Activated naive CD8-positive, alpha-beta T cell treated with anti-CD3 and anti-CD28 coated beads for 36 hours (primary cell): ENCODE data around the gene SEC14L2. TPM values are rescaled to one million over a fixed set of nuclear protein-coding genes. Genes with fewer than 3 reads are reported as not detected.

ENCODE experiments used
- DNase-seq: peaks from one replicate; pipeline ENCODE4 v3.0.0; 2021
- H3K27ac Mint-ChIP-seq: one replicate; pipeline ENCODE4 v1.8.0; 2022; ENCODE audit warnings: mild to moderate bottlenecking, moderate library complexity, mixed read lengths
- H3K27me3 Mint-ChIP-seq: one replicate; pipeline ENCODE4 v1.8.0; 2022; ENCODE audit warnings: mild to moderate bottlenecking, mixed read lengths
- H3K36me3 Mint-ChIP-seq: one replicate; pipeline ENCODE4 v1.8.0; 2021; ENCODE audit warnings: mild to moderate bottlenecking, mixed read lengths
- H3K4me1 Mint-ChIP-seq: one replicate; pipeline ENCODE4 v1.8.0; 2021; ENCODE audit warnings: mixed read lengths
- H3K4me3 Mint-ChIP-seq: one replicate; pipeline ENCODE4 v1.8.0; 2022; ENCODE audit warnings: mild to moderate bottlenecking, moderate library complexity, mixed read lengths
- H3K9me3 Mint-ChIP-seq: one replicate; pipeline ENCODE4 v1.8.0; 2022; ENCODE audit warnings: mixed read lengths
- total RNA-seq, 2 experiments: library from RNA; stranded (reverse); gene quantifications; one replicate each; pipeline ENCODE4 v1.2.3, GENCODE V29; 2021

The SEC14L2 gene
- total RNA-seq, 2 experiments from 2014 or later: 9.1 to 9.4 TPM

DNA sequence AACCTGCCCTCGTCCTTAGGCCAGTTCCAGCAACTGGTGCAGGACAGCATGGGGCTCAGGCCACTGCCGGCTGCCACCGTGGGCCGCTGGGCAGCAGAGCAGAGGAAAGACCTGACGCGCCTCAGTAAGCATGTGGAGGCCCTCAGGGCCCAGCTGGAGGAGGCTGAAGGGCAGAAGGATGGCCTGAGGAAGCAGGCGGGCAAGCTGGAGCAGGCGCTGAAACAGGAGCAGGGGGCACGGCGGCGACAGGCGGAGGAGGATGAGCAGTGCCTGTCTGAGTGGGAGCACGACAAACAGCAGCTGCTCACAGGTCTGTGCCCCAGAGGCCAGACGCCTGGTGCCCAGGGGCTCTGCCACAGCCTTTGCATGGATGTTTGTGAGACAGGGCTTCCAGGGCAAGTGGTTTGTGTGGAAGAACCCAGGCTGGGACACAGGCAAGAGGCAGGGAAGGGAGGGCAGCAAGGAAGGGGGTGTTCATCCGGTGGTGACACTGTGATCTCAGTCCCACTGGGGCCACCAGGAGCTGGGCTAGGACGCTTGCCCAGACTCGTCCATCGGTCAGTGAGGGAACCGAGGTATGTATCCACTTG, 26.1 kb upstream of the SEC14L2 start:
- no peaks in the 10 kb centered on the region for H3K9me3 Mint-ChIP-seq
- H3K27me3 Mint-ChIP-seq: no peaks in the 10 kb centered on the region

DNA sequence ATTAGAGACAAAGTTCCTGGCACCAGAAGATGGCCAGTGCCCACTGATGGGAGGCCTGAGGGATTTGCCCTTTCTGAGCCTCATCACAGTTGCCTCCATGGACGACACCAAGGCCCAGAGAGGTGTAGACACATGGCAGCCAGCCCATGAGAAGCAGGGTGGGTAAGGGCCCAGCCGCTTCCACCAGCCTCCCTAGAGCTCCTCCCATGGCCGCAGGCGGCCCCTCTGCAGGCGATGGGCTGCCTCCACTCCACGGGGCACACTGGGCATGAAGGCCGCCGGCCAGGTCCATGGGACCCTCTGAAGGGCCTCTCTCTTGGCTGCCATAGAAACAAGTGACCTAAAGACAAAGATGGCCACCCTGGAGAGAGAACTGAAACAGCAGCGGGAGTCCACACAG, 25.5 kb upstream of the SEC14L2 start:
- Mint-ChIP-seq H3K27me3 (no peaks in the 10 kb centered on the region), H3K27ac (no peak overlapping the region), H3K4me3 (no peak overlapping the region), H3K9me3 (no peaks in the 10 kb centered on the region), H3K36me3 (no peaks in the 10 kb centered on the region), H3K4me1 (no peaks in the 10 kb centered on the region)
- no peak for DNase-seq

More for the DNA sequence above, 26.1 kb upstream of the SEC14L2 start:
- Mint-ChIP-seq H3K36me3 (no peaks in the 10 kb centered on the region), H3K27ac (no peak overlapping the region), H3K4me1 (no peaks in the 10 kb centered on the region), H3K4me3 (no peak overlapping the region)
- no peak for DNase-seq

DNA sequence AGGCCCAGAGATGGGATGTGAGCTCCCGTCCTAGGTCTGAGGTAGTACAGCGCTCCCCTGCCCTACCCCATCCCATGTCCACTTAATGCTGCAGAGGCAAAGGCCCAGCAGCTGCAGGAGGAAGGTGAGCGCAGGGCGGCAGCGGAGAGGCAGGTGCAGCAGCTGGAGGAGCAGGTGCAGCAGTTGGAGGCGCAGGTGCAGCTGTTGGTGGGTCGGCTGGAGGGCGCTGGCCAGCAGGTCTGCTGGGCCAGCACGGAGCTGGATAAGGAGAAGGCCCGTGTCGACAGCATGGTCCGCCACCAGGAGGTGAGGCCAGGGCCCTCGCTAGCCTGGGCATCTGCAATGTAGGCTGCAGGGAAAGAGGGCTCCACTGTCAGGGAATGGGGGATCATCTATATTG, 24.8 kb upstream of the SEC14L2 start:
- no peaks in the 10 kb centered on the region for H3K9me3 Mint-ChIP-seq

DNA sequence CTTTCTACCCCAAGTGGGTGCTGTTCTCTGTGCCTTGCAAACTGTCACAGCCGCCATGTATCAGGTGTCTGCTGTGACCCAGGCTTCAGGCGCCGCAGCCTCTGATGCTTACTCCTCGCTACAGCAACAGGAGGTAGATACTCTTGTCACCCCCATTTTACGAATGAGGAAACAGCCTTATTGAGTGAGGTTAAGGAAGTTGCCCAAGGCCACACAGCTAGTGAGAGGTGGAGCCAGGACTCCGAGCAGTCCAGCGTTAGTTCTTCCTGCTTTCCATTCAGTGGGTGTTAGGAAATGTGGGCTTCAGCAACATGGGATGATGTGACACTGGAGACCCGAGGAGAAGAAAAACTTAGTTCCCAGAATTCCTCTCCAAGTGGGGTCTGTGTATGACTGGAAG, 23.9 kb upstream of the SEC14L2 start:
- Mint-ChIP-seq H3K36me3 (no peaks in the 10 kb centered on the region), H3K4me1 (no peaks in the 10 kb centered on the region), H3K9me3 (no peaks in the 10 kb centered on the region)

More for the DNA sequence above, 24.8 kb upstream of the SEC14L2 start:
- Mint-ChIP-seq H3K36me3 (no peaks in the 10 kb centered on the region), H3K27ac (no peak overlapping the region), H3K4me1 (no peaks in the 10 kb centered on the region), H3K27me3 (no peaks in the 10 kb centered on the region), H3K4me3 (no peak overlapping the region)
- no peak for DNase-seq

DNA sequence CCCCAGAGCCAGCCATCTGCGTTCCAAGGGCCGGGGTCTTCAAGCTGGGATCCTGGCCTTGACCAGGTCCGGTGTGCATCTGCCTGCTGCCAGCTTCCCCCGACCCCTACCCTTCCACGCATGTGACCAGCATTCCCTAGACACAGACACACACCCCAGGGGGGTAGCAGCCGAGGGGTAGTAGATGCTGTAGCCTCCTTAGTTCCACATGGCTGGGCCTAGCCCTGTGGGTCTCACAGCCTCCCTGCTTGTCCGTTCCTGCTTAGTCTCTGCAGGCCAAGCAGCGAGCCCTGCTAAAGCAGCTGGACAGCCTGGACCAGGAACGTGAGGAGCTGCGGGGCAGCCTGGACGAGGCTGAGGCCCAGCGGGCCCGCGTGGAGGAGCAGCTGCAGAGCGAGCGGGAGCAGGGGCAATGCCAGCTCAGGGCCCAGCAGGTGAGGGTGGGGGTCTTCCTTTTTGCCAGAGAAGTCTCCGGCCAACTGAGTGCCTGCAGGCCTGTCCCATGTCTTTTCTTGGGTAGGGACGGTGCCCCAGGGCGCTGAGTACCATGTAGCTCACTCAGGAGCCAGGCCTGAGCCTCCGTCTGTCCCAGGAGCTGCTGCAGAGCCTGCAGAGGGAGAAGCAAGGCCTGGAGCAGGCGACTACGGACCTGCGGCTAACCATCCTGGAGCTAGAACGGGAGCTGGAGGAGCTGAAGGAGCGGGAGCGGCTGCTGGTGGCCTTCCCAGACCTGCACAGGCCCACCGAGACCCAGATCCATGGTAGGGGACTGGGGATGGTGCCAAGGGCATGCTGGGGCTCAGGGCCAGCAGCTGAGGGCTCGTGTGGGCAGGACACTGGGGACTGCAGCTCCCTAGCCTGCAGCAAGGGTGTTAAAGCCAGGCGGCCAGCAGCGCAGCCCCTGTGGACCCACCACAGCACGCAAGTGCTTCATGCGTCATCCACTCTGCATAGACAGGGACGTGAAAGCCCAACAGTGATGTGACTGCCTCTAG, 23.2 kb upstream of the SEC14L2 start:
- Mint-ChIP-seq H3K27ac (no peak overlapping the region), H3K4me3 (no peak overlapping the region), H3K36me3 (no peaks in the 10 kb centered on the region), H3K27me3 (no peaks in the 10 kb centered on the region), H3K4me1 (no peaks in the 10 kb centered on the region), H3K9me3 (no peaks in the 10 kb centered on the region)
- no peak for DNase-seq

More for the DNA sequence above, 23.9 kb upstream of the SEC14L2 start:
- Mint-ChIP-seq H3K27ac (no peak overlapping the region), H3K27me3 (no peaks in the 10 kb centered on the region), H3K4me3 (no peak overlapping the region)
- DNase-seq: no peak

DNA sequence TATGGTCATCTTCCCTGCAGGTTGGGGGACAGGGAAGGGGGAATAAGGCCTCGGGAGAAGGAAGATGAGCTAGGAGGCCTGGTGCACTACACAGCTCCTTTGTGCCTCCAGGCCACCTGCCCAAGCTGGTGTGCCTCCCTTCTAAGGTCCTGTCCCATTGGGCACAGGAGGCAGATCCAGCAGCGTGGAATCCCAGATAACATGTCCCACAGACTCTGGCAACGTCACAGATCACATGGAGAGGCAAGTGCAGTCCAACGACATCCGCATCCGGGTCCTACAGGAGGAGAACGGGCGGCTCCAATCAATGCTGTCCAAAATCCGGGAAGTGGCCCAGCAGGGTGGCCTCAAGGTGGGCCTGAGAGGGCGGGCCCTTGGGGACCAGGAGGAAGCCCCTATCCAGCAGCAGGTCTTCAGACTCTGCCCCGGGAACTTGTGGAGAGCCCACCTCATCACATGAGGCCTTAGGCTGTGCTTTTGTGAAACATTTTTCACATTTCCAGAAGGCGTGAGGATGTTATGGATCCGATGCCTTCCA, 21.4 kb upstream of the SEC14L2 start:
- no peak for DNase-seq
- Mint-ChIP-seq H3K4me1 (no peaks in the 10 kb centered on the region), H3K27ac (no peak overlapping the region), H3K27me3 (no peaks in the 10 kb centered on the region), H3K4me3 (no peak overlapping the region), H3K36me3 (no peaks in the 10 kb centered on the region), H3K9me3 (no peaks in the 10 kb centered on the region)

DNA sequence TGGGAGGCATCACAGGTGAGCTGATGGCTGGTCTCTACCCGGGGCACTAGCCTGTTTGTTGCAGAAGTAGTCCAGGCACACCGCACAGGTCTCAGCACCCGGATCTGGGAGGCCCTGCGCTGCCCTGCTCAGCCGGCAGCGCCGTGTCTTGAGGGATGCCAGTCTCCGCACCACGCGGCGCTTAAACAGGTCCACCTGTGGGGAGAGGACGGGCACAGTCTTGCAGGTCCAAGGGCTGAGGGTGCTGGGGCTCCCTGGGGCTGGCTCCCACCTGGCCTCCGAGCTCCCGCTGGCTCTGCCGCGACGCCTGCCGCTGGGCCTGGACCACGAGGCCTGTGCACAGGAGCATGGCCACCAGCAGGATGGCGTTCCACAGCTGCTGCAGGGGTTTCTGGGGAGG, 16.8 kb upstream of the SEC14L2 start:
- no peak overlapping the region for H3K4me3 Mint-ChIP-seq

DNA sequence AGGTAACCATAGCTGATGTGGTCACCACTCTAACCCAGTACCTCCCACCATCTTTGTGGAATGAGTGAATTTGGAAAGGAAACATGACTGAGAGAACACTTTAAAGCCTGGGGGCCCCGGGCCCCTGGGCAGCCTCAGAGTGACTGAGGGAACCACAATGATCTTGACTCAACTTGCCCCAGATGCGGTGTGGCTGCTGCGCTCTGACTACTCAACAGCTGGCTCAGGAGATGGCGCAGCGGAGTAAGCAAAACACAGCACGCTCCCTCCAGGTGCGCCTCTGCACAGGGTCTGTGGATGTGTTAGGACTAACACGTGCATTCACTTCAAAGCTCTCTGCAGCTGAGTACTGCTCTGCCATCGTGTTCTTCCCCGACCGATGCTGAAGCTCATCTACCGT, 15.6 kb upstream of the SEC14L2 start:
- Mint-ChIP-seq H3K4me1 (peaks cover 3% of the 10 kb centered on the region), H3K36me3 (no peaks in the 10 kb centered on the region), H3K27ac (no peak overlapping the region), H3K4me3 (no peak overlapping the region), H3K27me3 (no peaks in the 10 kb centered on the region), H3K9me3 (no peaks in the 10 kb centered on the region)
- DNase-seq: no peak

More for the DNA sequence above, 16.8 kb upstream of the SEC14L2 start:
- H3K4me1 Mint-ChIP-seq: peaks cover 3% of the 10 kb centered on the region
- no peaks in the 10 kb centered on the region for H3K27me3 Mint-ChIP-seq
- no peaks in the 10 kb centered on the region for H3K9me3 Mint-ChIP-seq
- no peak for DNase-seq
- no peaks in the 10 kb centered on the region for H3K36me3 Mint-ChIP-seq
- H3K27ac Mint-ChIP-seq: no peak overlapping the region

DNA sequence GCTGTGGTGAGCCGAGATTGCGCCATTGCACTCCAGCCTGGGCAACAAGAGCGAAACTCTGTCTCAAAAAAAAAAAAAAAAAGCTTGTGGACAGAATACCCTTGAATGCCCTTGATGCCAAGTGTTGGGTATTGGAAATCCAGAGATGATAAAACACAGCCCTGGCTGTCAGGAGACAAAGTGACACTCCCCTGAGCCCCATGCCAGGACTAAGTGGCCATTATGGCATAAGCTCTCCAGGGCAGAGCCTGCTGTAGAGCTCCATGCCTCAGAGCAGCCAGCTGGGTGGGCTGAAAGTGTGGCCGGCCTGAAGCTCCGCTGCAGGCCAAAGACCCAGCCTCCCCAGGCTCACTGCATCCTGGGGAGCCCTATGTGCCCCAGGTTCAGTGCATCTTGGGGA, 14.5 kb upstream of the SEC14L2 start:
- no peak for DNase-seq
- Mint-ChIP-seq H3K9me3 (no peaks in the 10 kb centered on the region), H3K27ac (no peak overlapping the region), H3K4me3 (no peak overlapping the region), H3K36me3 (no peaks in the 10 kb centered on the region), H3K27me3 (no peaks in the 10 kb centered on the region), H3K4me1 (peaks cover 3% of the 10 kb centered on the region)

DNA sequence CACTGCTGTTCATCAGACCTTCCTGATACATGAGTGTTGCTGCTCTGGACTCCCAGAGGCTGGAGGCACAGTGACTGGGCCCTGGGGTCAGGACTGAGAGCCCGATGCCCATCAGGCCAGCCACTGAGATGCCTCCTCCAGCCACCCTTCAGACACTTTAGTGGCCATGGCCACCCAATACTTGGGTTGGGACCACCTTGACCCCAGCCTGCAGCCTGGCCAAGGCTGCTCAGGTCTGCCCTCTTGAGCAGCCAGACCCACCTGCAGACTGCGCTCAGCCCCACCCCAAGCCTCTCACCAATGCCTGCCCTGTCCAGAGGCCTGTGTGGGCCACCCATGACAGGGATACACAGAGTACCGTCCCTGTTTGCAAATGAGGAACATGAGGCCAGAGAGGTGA, 13.8 kb upstream of the SEC14L2 start:
- Mint-ChIP-seq H3K27ac (no peak overlapping the region), H3K4me3 (no peak overlapping the region), H3K36me3 (no peaks in the 10 kb centered on the region), H3K4me1 (peaks cover 6% of the 10 kb centered on the region), H3K27me3 (no peaks in the 10 kb centered on the region), H3K9me3 (no peaks in the 10 kb centered on the region)
- no peak for DNase-seq

DNA sequence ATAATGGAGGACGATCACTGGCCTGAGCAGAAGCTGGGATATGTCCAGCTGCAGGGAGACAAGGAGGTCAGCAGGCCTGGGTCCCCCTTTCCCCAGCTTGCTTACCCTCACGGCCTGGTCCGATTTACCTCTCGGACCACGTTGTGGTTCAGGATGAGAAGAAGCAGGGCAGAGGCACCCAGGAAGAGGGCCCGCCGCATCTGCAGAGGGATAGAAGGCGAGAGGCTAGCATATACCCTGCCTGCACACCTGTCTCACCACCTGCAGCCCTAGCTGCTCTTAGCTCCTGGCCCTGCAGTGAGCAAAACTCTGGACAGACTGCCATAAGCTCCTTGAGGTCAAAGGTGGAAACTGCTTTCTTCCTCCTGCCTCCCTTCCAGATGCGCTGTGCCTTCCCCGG, 10.9 kb upstream of the SEC14L2 start:
- Mint-ChIP-seq H3K27ac (no peak overlapping the region), H3K4me3 (peak overlapping the region; percentile 2), H3K4me1 (peaks cover 6% of the 10 kb centered on the region)

DNA sequence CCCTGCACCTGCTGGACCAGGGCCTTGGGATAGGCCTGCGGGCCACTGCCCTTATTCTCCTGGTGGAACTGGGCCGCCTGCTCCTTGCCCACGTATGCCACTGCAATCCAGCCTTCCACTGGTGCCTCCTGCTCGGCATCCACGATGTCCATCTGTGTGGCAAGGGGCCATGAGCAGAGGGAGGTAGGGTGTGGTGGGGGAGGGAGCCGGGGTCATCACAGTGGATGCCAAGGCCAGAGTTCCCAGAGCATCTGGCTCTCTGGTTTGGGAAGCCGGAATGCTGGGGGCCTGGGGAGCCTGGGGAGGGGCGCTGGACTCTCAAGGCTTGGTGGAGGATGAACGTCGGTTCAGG, 10.2 kb upstream of the SEC14L2 start:
- no peaks in the 10 kb centered on the region for H3K27me3 Mint-ChIP-seq
- no peak for DNase-seq

More for the DNA sequence above, 10.9 kb upstream of the SEC14L2 start:
- Mint-ChIP-seq H3K27me3 (no peaks in the 10 kb centered on the region), H3K9me3 (no peaks in the 10 kb centered on the region), H3K36me3 (no peaks in the 10 kb centered on the region)
- DNase-seq: no peak

DNA sequence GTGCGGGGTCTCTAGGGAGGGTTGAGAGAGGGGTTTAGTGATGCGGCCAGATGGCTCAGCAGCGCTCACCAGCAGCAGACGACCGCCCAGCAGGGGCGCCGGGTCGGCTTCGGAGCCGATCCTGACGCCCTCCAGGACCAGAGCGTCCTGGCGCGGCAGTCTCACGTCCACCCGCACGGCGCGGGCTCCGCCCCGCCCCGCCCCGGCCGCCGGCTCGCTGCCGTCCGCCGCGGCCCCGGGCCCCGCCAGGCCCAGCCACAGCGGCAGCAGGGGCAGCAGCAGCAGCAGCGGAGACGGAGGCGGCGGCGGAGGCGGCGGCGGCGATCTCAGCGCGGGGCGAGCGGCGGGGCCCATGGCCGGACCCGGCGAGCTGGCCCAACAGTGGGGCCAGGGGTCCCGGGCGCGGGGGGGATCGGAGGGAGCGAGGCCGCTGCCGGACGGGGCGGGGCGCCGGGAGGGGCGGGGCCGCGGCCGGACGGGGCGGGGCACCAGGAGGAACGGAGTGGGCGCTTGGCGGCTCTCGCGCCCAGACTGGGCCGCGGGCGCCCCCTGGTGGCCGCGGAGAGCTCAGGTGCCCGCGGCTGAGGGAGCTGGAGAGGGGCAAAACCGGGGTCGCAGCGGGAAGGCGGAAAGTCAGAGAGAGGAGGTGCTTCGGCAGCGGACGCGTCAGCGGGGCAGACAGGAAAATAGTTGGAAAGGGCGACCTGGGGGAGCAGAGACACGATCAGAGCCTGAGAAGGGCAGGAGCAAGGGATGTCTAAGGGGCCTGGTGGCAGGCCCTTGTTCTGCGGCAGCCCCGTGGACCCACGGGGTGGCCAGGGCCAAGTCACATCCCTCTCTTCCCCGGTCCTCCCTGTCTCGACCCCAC, 9.6 kb upstream of the SEC14L2 start, which contains the start of gene RNF215:
RNF215 (minus strand) TSS at position 452 of the 868 bp plus-strand sequence; CDS start at position 354, 98 bp downstream.
- H3K4me3 Mint-ChIP-seq: peak within 1 kb of the TSS; percentile 81
- no peaks in the 10 kb centered on the region for H3K36me3 Mint-ChIP-seq
- no peaks in the 10 kb centered on the region for H3K9me3 Mint-ChIP-seq
- peak within 1 kb of the TSS; percentile 49 for H3K27ac Mint-ChIP-seq
- H3K27me3 Mint-ChIP-seq: no peaks in the 10 kb centered on the region
- DNase-seq: peak; percentile 87
- peaks cover 15% of the 10 kb centered on the region for H3K4me1 Mint-ChIP-seq

More for the DNA sequence above, 10.2 kb upstream of the SEC14L2 start:
- Mint-ChIP-seq H3K4me1 (peaks cover 9% of the 10 kb centered on the region), H3K36me3 (no peaks in the 10 kb centered on the region), H3K9me3 (no peaks in the 10 kb centered on the region), H3K4me3 (peak overlapping the region; percentile 81), H3K27ac (no peak overlapping the region)

DNA sequence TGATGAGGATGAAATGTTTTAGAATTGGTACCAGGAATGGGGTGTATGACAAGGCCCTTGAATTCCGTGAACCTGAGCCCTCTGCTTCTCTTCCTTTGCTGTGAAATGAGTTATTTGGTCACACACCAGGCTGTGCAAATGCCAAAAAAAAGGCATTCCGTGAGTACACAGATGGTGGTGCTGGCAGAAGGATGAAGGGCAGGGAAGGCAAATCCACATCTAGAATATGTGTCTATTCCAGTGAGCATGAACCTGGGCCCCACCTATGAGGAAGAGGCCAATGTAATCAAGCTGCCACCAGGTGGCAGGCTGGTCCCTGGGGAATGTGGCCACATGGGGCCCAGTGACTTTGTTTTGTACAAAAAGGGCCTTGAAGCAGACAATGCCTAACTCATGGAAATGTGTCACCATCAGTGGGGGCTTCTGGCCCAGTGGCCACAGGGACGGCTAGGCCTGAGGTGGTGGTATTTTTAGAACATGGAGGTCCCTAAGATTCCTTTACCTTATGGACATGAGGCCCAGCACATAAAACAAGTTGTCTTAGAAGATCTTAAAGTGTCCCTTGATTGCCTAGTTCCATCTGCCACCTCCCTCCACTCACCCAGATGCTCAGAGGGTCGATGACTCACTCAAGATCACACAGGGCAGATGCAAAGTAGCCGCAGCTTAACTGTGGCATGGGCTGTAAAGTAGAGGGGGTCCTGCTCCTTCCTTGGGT, 5.7 kb upstream of the SEC14L2 start:
- peak; percentile 80 for DNase-seq
- Mint-ChIP-seq H3K27ac (peak overlapping the region; percentile 90), H3K9me3 (no peaks in the 10 kb centered on the region), H3K4me1 (peaks cover 33% of the 10 kb centered on the region), H3K27me3 (no peaks in the 10 kb centered on the region), H3K36me3 (no peaks in the 10 kb centered on the region), H3K4me3 (peak overlapping the region; percentile 19)
